ENCODE data around the gene ZDHHC15. TPM values are rescaled to one million over a fixed set of nuclear protein-coding genes. Genes with fewer than 3 reads are reported as not detected.
"Not testable (repeated sequence)": the region's sequence is repeated elsewhere in the genome, so short reads cannot be mapped to it uniquely, and the experiment has no call there.

ZDHHC15 gene
- total RNA-seq, 4 donors from 2014 or later, result 0.29 to 8.6 (median 3.2) TPM

- DNase-seq, result no peak
- Histone ChIP-seq H3K27me3 (no peaks in the 10 kb centered on the region), H3K27ac (no peak overlapping the region), H3K4me1 (no peaks in the 10 kb centered on the region), H3K4me3 (no peak overlapping the region), H3K9me3 (no peaks in the 10 kb centered on the region), H3K36me3 (no peaks in the 10 kb centered on the region)
- intact Hi-C loops (cut with DNase I; ENCODE audit: low total_unique reads), result no loop called here
- TF ChIP-seq, protein P1, sequence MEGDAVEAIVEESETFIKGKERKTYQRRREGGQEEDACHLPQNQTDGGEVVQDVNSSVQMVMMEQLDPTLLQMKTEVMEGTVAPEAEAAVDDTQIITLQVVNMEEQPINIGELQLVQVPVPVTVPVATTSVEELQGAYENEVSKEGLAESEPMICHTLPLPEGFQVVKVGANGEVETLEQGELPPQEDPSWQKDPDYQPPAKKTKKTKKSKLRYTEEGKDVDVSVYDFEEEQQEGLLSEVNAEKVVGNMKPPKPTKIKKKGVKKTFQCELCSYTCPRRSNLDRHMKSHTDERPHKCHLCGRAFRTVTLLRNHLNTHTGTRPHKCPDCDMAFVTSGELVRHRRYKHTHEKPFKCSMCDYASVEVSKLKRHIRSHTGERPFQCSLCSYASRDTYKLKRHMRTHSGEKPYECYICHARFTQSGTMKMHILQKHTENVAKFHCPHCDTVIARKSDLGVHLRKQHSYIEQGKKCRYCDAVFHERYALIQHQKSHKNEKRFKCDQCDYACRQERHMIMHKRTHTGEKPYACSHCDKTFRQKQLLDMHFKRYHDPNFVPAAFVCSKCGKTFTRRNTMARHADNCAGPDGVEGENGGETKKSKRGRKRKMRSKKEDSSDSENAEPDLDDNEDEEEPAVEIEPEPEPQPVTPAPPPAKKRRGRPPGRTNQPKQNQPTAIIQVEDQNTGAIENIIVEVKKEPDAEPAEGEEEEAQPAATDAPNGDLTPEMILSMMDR (IDR thresholded peaks at IDR 0.05), result no peak
- no peak for TF ChIP-seq POLR2A (IDR thresholded peaks at IDR 0.05)
These were observed 156.0 kb downstream of the ZDHHC15 start for GRCh38 chrX:75366861-75367260.

DNA sequence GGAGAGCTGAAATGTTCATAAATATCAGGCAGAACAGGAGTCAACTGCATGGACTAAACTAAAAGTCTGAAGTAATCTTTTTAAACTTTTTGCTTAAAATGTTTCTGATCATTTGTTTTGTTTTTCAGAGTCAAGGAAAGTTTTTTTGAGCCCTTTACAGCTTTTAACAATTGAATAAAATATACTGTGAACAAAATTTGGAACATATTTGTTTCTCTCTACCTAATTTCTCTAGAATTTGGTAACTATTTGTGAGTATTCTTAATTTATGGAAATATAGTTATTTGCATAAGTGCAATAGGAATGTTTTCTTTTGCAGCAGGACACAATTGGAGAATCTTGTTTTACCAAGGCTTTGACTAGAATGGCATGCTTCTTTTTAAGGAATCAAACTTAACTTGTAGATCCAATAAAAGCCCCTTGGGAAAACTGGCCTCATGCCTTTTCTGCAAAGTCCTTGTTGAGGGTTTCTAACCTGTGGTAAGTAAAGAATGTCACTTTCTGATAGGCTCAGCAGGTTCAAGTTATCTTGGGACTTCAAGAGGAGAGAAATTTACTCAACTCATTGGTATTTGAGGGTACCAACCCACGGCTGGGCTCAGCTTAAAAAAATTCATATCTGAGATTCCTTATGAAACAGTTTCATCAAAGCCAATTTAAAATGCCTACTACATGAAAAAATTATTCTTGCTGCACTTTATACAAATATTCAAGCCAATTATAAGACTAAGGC lies 157.4 kb downstream of the ZDHHC15 start:
- intact Hi-C loops (cut with DNase I; ENCODE audit: low total_unique reads), result no loop called here
- no peak for DNase-seq

GRCh38 chrX:75361788-75362187 lies 161.0 kb downstream of the ZDHHC15 start:
- Histone ChIP-seq H3K4me1 (no peaks in the 10 kb centered on the region), H3K27ac (no peak overlapping the region), H3K9me3 (no peaks in the 10 kb centered on the region), H3K36me3 (no peaks in the 10 kb centered on the region), H3K27me3 (no peaks in the 10 kb centered on the region), H3K4me3 (no peak overlapping the region)
- intact Hi-C loops (cut with DNase I; ENCODE audit: low total_unique reads), result no loop called here
- TF ChIP-seq, protein P1 (IDR thresholded peaks at IDR 0.05), result no peak
- no peak for TF ChIP-seq POLR2A (IDR thresholded peaks at IDR 0.05)
- no peak for DNase-seq

More for the DNA sequence above, 157.4 kb downstream of the ZDHHC15 start:
- Histone ChIP-seq H3K27me3 (no peaks in the 10 kb centered on the region), H3K36me3 (no peaks in the 10 kb centered on the region), H3K27ac (no peak overlapping the region), H3K4me1 (no peaks in the 10 kb centered on the region), H3K9me3 (no peaks in the 10 kb centered on the region), H3K4me3 (no peak overlapping the region)
- no peak for TF ChIP-seq POLR2A (IDR thresholded peaks at IDR 0.05)
- TF ChIP-seq, protein P1 (IDR thresholded peaks at IDR 0.05), result no peak

DNA sequence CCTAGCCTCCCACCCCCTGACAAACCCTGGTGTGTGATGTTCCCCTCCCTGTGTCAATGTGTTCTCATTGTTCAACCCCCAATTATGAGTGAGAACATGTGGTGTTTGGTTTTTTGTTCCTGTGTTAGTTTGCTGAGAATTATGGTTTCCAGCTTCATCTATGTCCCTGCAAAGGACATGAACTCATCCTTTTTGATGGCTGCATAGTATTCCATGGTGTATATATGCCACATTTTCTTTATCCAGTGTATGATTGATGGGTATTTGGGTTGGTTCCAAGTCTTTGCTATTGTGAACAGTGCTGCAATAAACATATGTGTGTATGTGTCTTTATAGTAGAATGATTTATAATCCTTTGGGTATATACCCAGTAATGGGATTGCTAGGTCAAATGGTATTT lies 174.2 kb downstream of the ZDHHC15 start:
- intact Hi-C loops (cut with DNase I; ENCODE audit: low total_unique reads), result not testable (repeated sequence)

GRCh38 chrX:75337525-75337924 lies 185.3 kb downstream of the ZDHHC15 start:
- no peak overlapping the region for H3K4me3 ChIP-seq
- H3K27me3 ChIP-seq, result no peaks in the 10 kb centered on the region
- intact Hi-C loops (cut with DNase I; ENCODE audit: low total_unique reads), result no loop called here
- no peaks in the 10 kb centered on the region for H3K36me3 ChIP-seq
- no peaks in the 10 kb centered on the region for H3K4me1 ChIP-seq
- H3K27ac ChIP-seq, result no peak overlapping the region
- DNase-seq, result no peak
- no peak for TF ChIP-seq POLR2A (IDR thresholded peaks at IDR 0.05)
- TF ChIP-seq, protein P1 (IDR thresholded peaks at IDR 0.05), result no peak
- no peaks in the 10 kb centered on the region for H3K9me3 ChIP-seq

More for the DNA sequence above, 174.2 kb downstream of the ZDHHC15 start:
- not testable (repeated sequence) for H3K27me3 ChIP-seq, H3K9me3 ChIP-seq, H3K4me3 ChIP-seq, H3K36me3 ChIP-seq, H3K4me1 ChIP-seq, DNase-seq, H3K27ac ChIP-seq

All from uterus (tissue), 4 donors.